Measurements from ENCODE around the gene LMBRD2. TPM values are rescaled to one million over a fixed set of nuclear protein-coding genes. Genes with fewer than 3 reads are reported as not detected.

LMBRD2 gene
- total and polyA plus RNA-seq, 2 donors (not counting 1 experiment from before 2014, with no cell fraction given) = 2.1 to 10.0 TPM

DNA sequence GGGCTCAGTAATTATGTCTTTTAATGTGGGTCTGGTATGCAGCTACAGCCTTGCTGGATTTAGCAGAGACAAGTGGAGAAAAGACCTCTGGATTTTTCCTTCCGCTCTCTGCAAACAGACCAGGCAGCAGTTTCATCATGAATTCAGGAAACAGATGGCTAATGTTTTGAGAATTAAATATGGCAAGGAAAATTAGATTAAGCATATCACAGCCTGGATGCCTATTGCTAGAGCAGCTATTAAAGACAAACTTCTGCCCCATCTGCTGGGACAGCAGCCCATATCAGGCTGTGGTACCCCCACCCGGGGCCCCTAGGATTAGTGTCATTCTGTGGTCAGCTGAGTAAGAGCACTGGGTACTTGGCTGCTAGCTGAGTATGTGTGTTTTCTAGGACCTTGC is 6.5 kb upstream of the LMBRD2 start:
- Histone ChIP-seq H3K9me3 (ENCODE audit: control extremely low read depth in 1 of 3, control insufficient read depth in 2 of 3, insufficient read depth in 1 of 3, low read length in 2 of 3) (no peaks in the 10 kb centered on the region), H4K20me1 (ENCODE audit: control insufficient read depth, insufficient read depth, low read length, poor library complexity, severe bottlenecking) (peaks cover 4% of the 10 kb centered on the region), H3K36me3 (replicated peaks in 1 of 2; ENCODE audit: control extremely low read depth in 1 of 2, control insufficient read depth in 1 of 2, extremely low read depth in 1 of 2, insufficient read depth in 2 of 2, low read length in 1 of 2) (peaks cover 15 to 59% of the 10 kb centered on the region in 2 experiments), H3K79me2 (ENCODE audit: control insufficient read depth, insufficient read depth, low read length) (peaks cover 79% of the 10 kb centered on the region), H3K4me2 (replicated peaks; ENCODE audit: low read depth, low read length, poor library complexity, severe bottlenecking) (no peak overlapping the region), H3K4me3 (ENCODE audit: control extremely low read depth in 1 of 5, extremely low read depth in 1 of 5, insufficient read depth in 1 of 5, low read depth in 2 of 5, low read length in 4 of 5) (no peak overlapping the region), H3K27ac (ENCODE audit: low read length in 2 of 2) (no peak overlapping the region), H3K9ac (ENCODE audit: low read length) (no peak overlapping the region), H2AFZ (ENCODE audit: insufficient read depth, low read depth, low read length, poor library complexity, severe bottlenecking) (no peak overlapping the region), H3K27me3 (replicated peaks in 1 of 4; ENCODE audit: control extremely low read depth in 1 of 4, control insufficient read depth in 3 of 4, insufficient read depth in 4 of 4, low read length in 3 of 4) (no peaks in the 10 kb centered on the region), H3K4me1 (ENCODE audit: control insufficient read depth in 2 of 2, insufficient read depth in 2 of 2, low read length in 2 of 2) (peaks cover 4 to 8% of the 10 kb centered on the region in 2 donors)
- H3K4me3 Mint-ChIP-seq = no peak overlapping the region
- POLR2A ChIA-PET = no interaction called here
- peaks cover 20% of the 10 kb centered on the region for H3K4me1 Mint-ChIP-seq
- TF ChIP-seq, protein P1, sequence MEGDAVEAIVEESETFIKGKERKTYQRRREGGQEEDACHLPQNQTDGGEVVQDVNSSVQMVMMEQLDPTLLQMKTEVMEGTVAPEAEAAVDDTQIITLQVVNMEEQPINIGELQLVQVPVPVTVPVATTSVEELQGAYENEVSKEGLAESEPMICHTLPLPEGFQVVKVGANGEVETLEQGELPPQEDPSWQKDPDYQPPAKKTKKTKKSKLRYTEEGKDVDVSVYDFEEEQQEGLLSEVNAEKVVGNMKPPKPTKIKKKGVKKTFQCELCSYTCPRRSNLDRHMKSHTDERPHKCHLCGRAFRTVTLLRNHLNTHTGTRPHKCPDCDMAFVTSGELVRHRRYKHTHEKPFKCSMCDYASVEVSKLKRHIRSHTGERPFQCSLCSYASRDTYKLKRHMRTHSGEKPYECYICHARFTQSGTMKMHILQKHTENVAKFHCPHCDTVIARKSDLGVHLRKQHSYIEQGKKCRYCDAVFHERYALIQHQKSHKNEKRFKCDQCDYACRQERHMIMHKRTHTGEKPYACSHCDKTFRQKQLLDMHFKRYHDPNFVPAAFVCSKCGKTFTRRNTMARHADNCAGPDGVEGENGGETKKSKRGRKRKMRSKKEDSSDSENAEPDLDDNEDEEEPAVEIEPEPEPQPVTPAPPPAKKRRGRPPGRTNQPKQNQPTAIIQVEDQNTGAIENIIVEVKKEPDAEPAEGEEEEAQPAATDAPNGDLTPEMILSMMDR (IDR thresholded peaks at IDR 0.05) = no peak
- TF ChIP-seq EZH2 (IDR thresholded peaks at IDR 0.05; ENCODE audit: borderline replicate concordance, insufficient read depth, low read depth, low read length, poor library complexity, severe bottlenecking) = no peak
- DNase-seq = no peak
- CTCF ChIA-PET = no interaction called here
- ATAC-seq (ENCODE audit: low read depth) = no peak
- H3K9me3 Mint-ChIP-seq (ENCODE audit: insufficient read depth) = no peaks in the 10 kb centered on the region
- H3K27ac Mint-ChIP-seq = no peak overlapping the region
- 51% methylated on average over 2 of the region's 2 CpGs for WGBS (ENCODE audit: insufficient coverage)
- intact Hi-C loops (cut with micrococcal nuclease) = no loop called here
- H3K27me3 Mint-ChIP-seq = no peaks in the 10 kb centered on the region

DNA sequence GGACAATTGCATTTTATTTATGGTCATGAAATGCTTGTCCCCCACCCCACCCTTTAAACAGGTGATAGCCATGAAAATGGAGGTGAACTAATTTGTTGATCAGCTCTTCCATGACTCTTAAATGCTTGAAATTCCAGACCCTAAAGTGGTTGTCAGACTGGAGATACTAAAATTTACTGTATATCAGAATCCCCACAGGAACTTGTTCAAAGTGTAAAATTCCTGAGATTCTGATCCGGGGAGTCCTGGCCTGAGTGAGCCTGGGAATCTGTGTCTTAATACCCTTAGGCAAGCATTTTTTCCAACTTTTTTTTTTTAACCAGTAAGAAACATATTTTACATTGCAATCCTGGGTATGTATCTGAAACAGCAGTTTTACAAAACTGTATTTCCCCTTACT is 4.9 kb upstream of the LMBRD2 start:
- Histone ChIP-seq H3K79me2 (ENCODE audit: control insufficient read depth, insufficient read depth, low read length) (peaks cover 87% of the 10 kb centered on the region), H2AFZ (ENCODE audit: insufficient read depth, low read depth, low read length, poor library complexity, severe bottlenecking) (no peak overlapping the region), H3K4me2 (replicated peaks; ENCODE audit: low read depth, low read length, poor library complexity, severe bottlenecking) (no peak overlapping the region), H3K27ac (ENCODE audit: low read length in 2 of 2) (no peak overlapping the region), H3K4me3 (ENCODE audit: control extremely low read depth in 1 of 5, extremely low read depth in 1 of 5, insufficient read depth in 1 of 5, low read depth in 2 of 5, low read length in 4 of 5) (no peak overlapping the region), H3K36me3 (replicated peaks in 1 of 2; ENCODE audit: control extremely low read depth in 1 of 2, control insufficient read depth in 1 of 2, extremely low read depth in 1 of 2, insufficient read depth in 2 of 2, low read length in 1 of 2) (peaks cover 10 to 51% of the 10 kb centered on the region in 2 experiments), H3K27me3 (replicated peaks in 1 of 4; ENCODE audit: control extremely low read depth in 1 of 4, control insufficient read depth in 3 of 4, insufficient read depth in 4 of 4, low read length in 3 of 4) (no peaks in the 10 kb centered on the region), H3K4me1 (ENCODE audit: control insufficient read depth in 2 of 2, insufficient read depth in 2 of 2, low read length in 2 of 2) (peaks cover 11 to 16% of the 10 kb centered on the region in 2 donors), H4K20me1 (ENCODE audit: control insufficient read depth, insufficient read depth, low read length, poor library complexity, severe bottlenecking) (peaks cover 4% of the 10 kb centered on the region), H3K9me3 (ENCODE audit: control extremely low read depth in 1 of 3, control insufficient read depth in 2 of 3, insufficient read depth in 1 of 3, low read length in 2 of 3) (no peaks in the 10 kb centered on the region), H3K9ac (ENCODE audit: low read length) (no peak overlapping the region)
- DNase-seq (no peak), ATAC-seq (ENCODE audit: low read depth) (no peak)
- intact Hi-C loops (cut with micrococcal nuclease) = no loop called here
- WGBS (ENCODE audit: insufficient coverage) = no CpG with 5 or more reads among the region's 1 CpG
- H3K9me3 Mint-ChIP-seq (ENCODE audit: insufficient read depth) = no peaks in the 10 kb centered on the region
- H3K27me3 Mint-ChIP-seq = no peaks in the 10 kb centered on the region
- ChIA-PET POLR2A (no interaction called here), CTCF (no interaction called here)
- H3K4me3 Mint-ChIP-seq = no peak overlapping the region
- H3K27ac Mint-ChIP-seq = no peak overlapping the region
- peaks cover 34% of the 10 kb centered on the region for H3K4me1 Mint-ChIP-seq
- TF ChIP-seq, protein P1 (IDR thresholded peaks at IDR 0.05) = no peak
- TF ChIP-seq EZH2 (IDR thresholded peaks at IDR 0.05; ENCODE audit: borderline replicate concordance, insufficient read depth, low read depth, low read length, poor library complexity, severe bottlenecking) = no peak

All from B cell (primary cell).